ENCODE measurements around the gene CYB5B.

The CYB5B gene

DNA sequence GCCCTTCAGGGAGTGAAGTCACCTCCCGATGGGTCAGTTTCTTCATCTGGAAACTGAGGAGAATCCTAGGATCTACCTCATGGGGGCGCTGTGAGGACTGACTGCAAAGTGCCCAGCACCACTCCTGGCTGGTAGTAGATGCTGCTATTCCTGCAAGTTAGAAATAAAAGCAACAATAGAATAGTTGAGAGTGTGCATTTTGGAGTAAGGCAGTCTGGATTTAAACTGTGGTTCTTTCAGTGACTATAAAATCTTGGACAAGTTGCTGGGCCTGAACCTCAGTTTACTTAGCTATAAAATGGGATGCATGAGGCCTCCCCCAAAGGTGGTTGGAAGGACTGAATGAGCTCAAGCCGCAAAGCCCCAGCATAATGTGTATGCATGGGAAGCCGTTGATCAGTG is 70.6 kb downstream of the CYB5B start:
- no peaks in the 10 kb centered on the region for H3K27me3 ChIP-seq (ENCODE audit: insufficient read depth, low read length, poor library complexity)
- H3K23ac ChIP-seq (ENCODE audit: low read length): no peak overlapping the region
- no peak overlapping the region for H3K4me2 ChIP-seq (ENCODE audit: low read length)
- no peaks in the 10 kb centered on the region for H3K36me3 ChIP-seq (ENCODE audit: control insufficient read depth, insufficient read depth, low read length)
- H3K4ac ChIP-seq (ENCODE audit: low read depth, low read length): no peak overlapping the region
- H3K9ac ChIP-seq (ENCODE audit: low read length): no peak overlapping the region
- H3K79me1 ChIP-seq (ENCODE audit: low read length): no peaks in the 10 kb centered on the region
- no peak overlapping the region for H3K56ac ChIP-seq (ENCODE audit: low read length)
- no peak overlapping the region for H4K5ac ChIP-seq (ENCODE audit: low read length)
- H2BK5ac ChIP-seq (ENCODE audit: low read length): no peak overlapping the region
- no peak overlapping the region for H2BK15ac ChIP-seq (replicated peaks; ENCODE audit: low read depth)
- H4K8ac ChIP-seq (ENCODE audit: low read depth, low read length): no peak overlapping the region
- no peak overlapping the region for H2BK120ac ChIP-seq (ENCODE audit: low read depth, low read length)
- H2AK5ac ChIP-seq (ENCODE audit: low read length): no peak overlapping the region
- no peak overlapping the region for H3K27ac ChIP-seq (ENCODE audit: low read depth, low read length)
- no peaks in the 10 kb centered on the region for H3K79me2 ChIP-seq (ENCODE audit: control insufficient read depth, insufficient read depth, low read length)
- H3K4me3 ChIP-seq (ENCODE audit: low read length): no peak overlapping the region
- no CpG with 5 or more reads among the region's 4 CpGs for WGBS (ENCODE audit: extremely low coverage, insufficient coverage, low lambda C conversion rate)
- H3K18ac ChIP-seq (ENCODE audit: low read length): no peak overlapping the region
- no peaks in the 10 kb centered on the region for H3K4me1 ChIP-seq (ENCODE audit: control insufficient read depth, low read depth, low read length)
- peak; percentile 69 for DNase-seq

- H3K18ac ChIP-seq (ENCODE audit: low read length): no peak overlapping the region
These were observed 71.4 kb downstream of the CYB5B start for GRCh38 chr16:69495821-69496220.

DNA sequence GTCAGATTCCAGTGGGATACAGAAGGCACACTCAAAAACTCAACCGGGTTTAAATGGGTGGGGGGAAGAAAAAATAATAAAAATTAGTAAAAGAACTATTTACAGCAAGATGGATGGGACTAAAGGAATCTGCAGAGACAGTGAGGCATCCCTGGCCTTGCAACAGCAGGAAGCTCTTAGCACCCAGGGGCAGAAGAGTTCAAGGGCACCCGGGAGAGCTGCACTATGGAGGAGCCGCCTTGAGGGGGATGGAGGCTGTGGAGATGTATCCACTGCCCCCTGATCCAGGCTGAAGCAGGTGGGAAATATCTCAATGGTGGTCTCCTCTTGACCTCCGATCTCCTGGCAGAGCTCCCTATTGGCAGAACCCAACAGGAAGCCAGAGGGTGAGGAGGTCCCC is 72.0 kb downstream of the CYB5B start:
- no peak overlapping the region for H3K4me2 ChIP-seq (ENCODE audit: low read length)
- no peak overlapping the region for H2AK5ac ChIP-seq (ENCODE audit: low read length)
- no peak overlapping the region for H4K5ac ChIP-seq (ENCODE audit: low read length)
- H3K79me2 ChIP-seq (ENCODE audit: control insufficient read depth, insufficient read depth, low read length): no peaks in the 10 kb centered on the region
- no peaks in the 10 kb centered on the region for H3K36me3 ChIP-seq (ENCODE audit: control insufficient read depth, insufficient read depth, low read length)
- H3K18ac ChIP-seq (ENCODE audit: low read length): no peak overlapping the region
- H2BK5ac ChIP-seq (ENCODE audit: low read length): no peak overlapping the region
- WGBS (ENCODE audit: extremely low coverage, insufficient coverage, low lambda C conversion rate): no CpG with 5 or more reads among the region's 4 CpGs
- H3K4me1 ChIP-seq (ENCODE audit: control insufficient read depth, low read depth, low read length): no peaks in the 10 kb centered on the region
- H4K8ac ChIP-seq (ENCODE audit: low read depth, low read length): no peak overlapping the region
- no peak overlapping the region for H3K27ac ChIP-seq (ENCODE audit: low read depth, low read length)
- H3K79me1 ChIP-seq (ENCODE audit: low read length): no peaks in the 10 kb centered on the region
- H3K4me3 ChIP-seq (ENCODE audit: low read length): no peak overlapping the region
- no peak overlapping the region for H3K4ac ChIP-seq (ENCODE audit: low read depth, low read length)
- H2BK15ac ChIP-seq (replicated peaks; ENCODE audit: low read depth): no peak overlapping the region
- H3K23ac ChIP-seq (ENCODE audit: low read length): no peak overlapping the region
- H2BK120ac ChIP-seq (ENCODE audit: low read depth, low read length): no peak overlapping the region
- no peak overlapping the region for H3K56ac ChIP-seq (ENCODE audit: low read length)
- no peak overlapping the region for H3K9ac ChIP-seq (ENCODE audit: low read length)
- no peak for DNase-seq
- H3K27me3 ChIP-seq (ENCODE audit: insufficient read depth, low read length, poor library complexity): no peaks in the 10 kb centered on the region

More at GRCh38 chr16:69495821-69496220, 71.4 kb downstream of the CYB5B start:
- no peak overlapping the region for H3K4me2 ChIP-seq (ENCODE audit: low read length)
- H2BK120ac ChIP-seq (ENCODE audit: low read depth, low read length): no peak overlapping the region
- H3K36me3 ChIP-seq (ENCODE audit: control insufficient read depth, insufficient read depth, low read length): no peaks in the 10 kb centered on the region
- no peak overlapping the region for H2BK15ac ChIP-seq (replicated peaks; ENCODE audit: low read depth)
- H2AK5ac ChIP-seq (ENCODE audit: low read length): no peak overlapping the region
- H3K23ac ChIP-seq (ENCODE audit: low read length): no peak overlapping the region
- H3K4ac ChIP-seq (ENCODE audit: low read depth, low read length): no peak overlapping the region
- no peak overlapping the region for H3K56ac ChIP-seq (ENCODE audit: low read length)
- no peaks in the 10 kb centered on the region for H3K27me3 ChIP-seq (ENCODE audit: insufficient read depth, low read length, poor library complexity)
- H2BK5ac ChIP-seq (ENCODE audit: low read length): no peak overlapping the region
- H3K9ac ChIP-seq (ENCODE audit: low read length): no peak overlapping the region
- H3K79me2 ChIP-seq (ENCODE audit: control insufficient read depth, insufficient read depth, low read length): no peaks in the 10 kb centered on the region
- no peak overlapping the region for H4K5ac ChIP-seq (ENCODE audit: low read length)
- H3K27ac ChIP-seq (ENCODE audit: low read depth, low read length): no peak overlapping the region
- H3K4me3 ChIP-seq (ENCODE audit: low read length): no peak overlapping the region
- H3K4me1 ChIP-seq (ENCODE audit: control insufficient read depth, low read depth, low read length): no peaks in the 10 kb centered on the region
- DNase-seq: no peak
- no CpG with 5 or more reads among the region's 9 CpGs for WGBS (ENCODE audit: extremely low coverage, insufficient coverage, low lambda C conversion rate)
- no peak overlapping the region for H4K8ac ChIP-seq (ENCODE audit: low read depth, low read length)
- no peaks in the 10 kb centered on the region for H3K79me1 ChIP-seq (ENCODE audit: low read length)

GRCh38 chr16:69496896-69497295 is 72.5 kb downstream of the CYB5B start:
- no peak overlapping the region for H2BK5ac ChIP-seq (ENCODE audit: low read length)
- no peak overlapping the region for H3K4me3 ChIP-seq (ENCODE audit: low read length)
- H3K79me1 ChIP-seq (ENCODE audit: low read length): no peaks in the 10 kb centered on the region
- H3K56ac ChIP-seq (ENCODE audit: low read length): no peak overlapping the region
- H3K79me2 ChIP-seq (ENCODE audit: control insufficient read depth, insufficient read depth, low read length): no peaks in the 10 kb centered on the region
- WGBS (ENCODE audit: extremely low coverage, insufficient coverage, low lambda C conversion rate): no CpG with 5 or more reads among the region's 5 CpGs
- H4K8ac ChIP-seq (ENCODE audit: low read depth, low read length): no peak overlapping the region
- no peak overlapping the region for H3K4me2 ChIP-seq (ENCODE audit: low read length)
- H3K23ac ChIP-seq (ENCODE audit: low read length): no peak overlapping the region
- H3K18ac ChIP-seq (ENCODE audit: low read length): no peak overlapping the region
- H4K5ac ChIP-seq (ENCODE audit: low read length): no peak overlapping the region
- H3K36me3 ChIP-seq (ENCODE audit: control insufficient read depth, insufficient read depth, low read length): no peaks in the 10 kb centered on the region
- no peak overlapping the region for H2BK120ac ChIP-seq (ENCODE audit: low read depth, low read length)
- no peak for DNase-seq
- no peaks in the 10 kb centered on the region for H3K27me3 ChIP-seq (ENCODE audit: insufficient read depth, low read length, poor library complexity)
- no peak overlapping the region for H2BK15ac ChIP-seq (replicated peaks; ENCODE audit: low read depth)
- H3K4me1 ChIP-seq (ENCODE audit: control insufficient read depth, low read depth, low read length): no peaks in the 10 kb centered on the region
- no peak overlapping the region for H3K9ac ChIP-seq (ENCODE audit: low read length)
- H3K27ac ChIP-seq (ENCODE audit: low read depth, low read length): no peak overlapping the region
- H2AK5ac ChIP-seq (ENCODE audit: low read length): no peak overlapping the region
- H3K4ac ChIP-seq (ENCODE audit: low read depth, low read length): no peak overlapping the region

- Histone ChIP-seq H3K27me3 (ENCODE audit: insufficient read depth, low read length, poor library complexity) (no peaks in the 10 kb centered on the region), H3K4me3 (ENCODE audit: low read length) (no peak overlapping the region), H3K18ac (ENCODE audit: low read length) (no peak overlapping the region), H3K79me1 (ENCODE audit: low read length) (no peaks in the 10 kb centered on the region), H3K4me1 (ENCODE audit: control insufficient read depth, low read depth, low read length) (no peaks in the 10 kb centered on the region), H4K5ac (ENCODE audit: low read length) (no peak overlapping the region), H2AK5ac (ENCODE audit: low read length) (no peak overlapping the region), H2BK15ac (replicated peaks; ENCODE audit: low read depth) (no peak overlapping the region), H2BK120ac (ENCODE audit: low read depth, low read length) (no peak overlapping the region), H3K23ac (ENCODE audit: low read length) (no peak overlapping the region), H2BK5ac (ENCODE audit: low read length) (no peak overlapping the region), H3K9ac (ENCODE audit: low read length) (no peak overlapping the region), H3K4me2 (ENCODE audit: low read length) (no peak overlapping the region), H3K79me2 (ENCODE audit: control insufficient read depth, insufficient read depth, low read length) (no peaks in the 10 kb centered on the region), H3K56ac (ENCODE audit: low read length) (peak overlapping the region; percentile 1), H3K4ac (ENCODE audit: low read depth, low read length) (no peak overlapping the region), H3K36me3 (ENCODE audit: control insufficient read depth, insufficient read depth, low read length) (no peaks in the 10 kb centered on the region), H3K27ac (ENCODE audit: low read depth, low read length) (no peak overlapping the region), H4K8ac (ENCODE audit: low read depth, low read length) (no peak overlapping the region)
- no CpG with 5 or more reads among the region's 16 CpGs for WGBS (ENCODE audit: extremely low coverage, insufficient coverage, low lambda C conversion rate)
- DNase-seq: no peak
These were observed 73.6 kb downstream of the CYB5B start for GRCh38 chr16:69497876-69498596.

DNA sequence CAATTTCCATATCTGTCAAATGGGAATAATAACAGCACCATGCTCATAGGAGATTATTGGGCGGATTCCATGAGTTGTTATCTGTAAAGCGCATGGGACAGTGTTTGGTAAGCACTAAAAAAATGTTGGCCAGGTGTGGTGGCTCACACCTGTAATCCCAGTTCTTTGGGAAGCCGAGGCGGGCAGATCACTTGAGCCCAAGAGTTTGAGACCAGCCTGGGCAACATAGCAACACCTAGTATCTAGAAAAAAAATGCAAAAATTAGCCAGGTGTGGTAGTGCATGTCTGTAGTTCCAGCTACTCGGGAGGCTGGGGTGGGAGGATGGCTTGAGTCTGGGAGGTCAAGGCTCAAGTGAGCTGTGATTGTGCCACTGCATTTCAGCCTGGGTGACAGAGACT is 74.5 kb downstream of the CYB5B start:
- Histone ChIP-seq H3K4me1 (ENCODE audit: control insufficient read depth, low read depth, low read length) (no peaks in the 10 kb centered on the region), H2BK120ac (ENCODE audit: low read depth, low read length) (no peak overlapping the region), H2BK15ac (replicated peaks; ENCODE audit: low read depth) (no peak overlapping the region), H4K8ac (ENCODE audit: low read depth, low read length) (no peak overlapping the region), H3K9ac (ENCODE audit: low read length) (no peak overlapping the region), H3K23ac (ENCODE audit: low read length) (no peak overlapping the region), H2BK5ac (ENCODE audit: low read length) (no peak overlapping the region), H3K79me1 (ENCODE audit: low read length) (no peaks in the 10 kb centered on the region), H3K4me2 (ENCODE audit: low read length) (no peak overlapping the region), H3K79me2 (ENCODE audit: control insufficient read depth, insufficient read depth, low read length) (no peaks in the 10 kb centered on the region), H4K5ac (ENCODE audit: low read length) (no peak overlapping the region), H3K56ac (ENCODE audit: low read length) (no peak overlapping the region), H3K4me3 (ENCODE audit: low read length) (no peak overlapping the region), H3K18ac (ENCODE audit: low read length) (no peak overlapping the region), H3K27ac (ENCODE audit: low read depth, low read length) (no peak overlapping the region), H3K4ac (ENCODE audit: low read depth, low read length) (no peak overlapping the region), H3K36me3 (ENCODE audit: control insufficient read depth, insufficient read depth, low read length) (no peaks in the 10 kb centered on the region), H2AK5ac (ENCODE audit: low read length) (no peak overlapping the region), H3K27me3 (ENCODE audit: insufficient read depth, low read length, poor library complexity) (no peaks in the 10 kb centered on the region)
- no peak for DNase-seq
- WGBS (ENCODE audit: extremely low coverage, insufficient coverage, low lambda C conversion rate): no CpG with 5 or more reads among the region's 5 CpGs
